ENCODE measurements around the gene IGIP. TPM values are rescaled to one million over a fixed set of nuclear protein-coding genes. Genes with fewer than 3 reads are reported as not detected.
A peak's percentile ranks its signal among the peaks of the same experiment; 100 is the strongest.

IGIP gene
- total and polyA plus RNA-seq, 3 donors from 2014 or later: 7.1 to 12.1 (median 11.1) TPM

DNA sequence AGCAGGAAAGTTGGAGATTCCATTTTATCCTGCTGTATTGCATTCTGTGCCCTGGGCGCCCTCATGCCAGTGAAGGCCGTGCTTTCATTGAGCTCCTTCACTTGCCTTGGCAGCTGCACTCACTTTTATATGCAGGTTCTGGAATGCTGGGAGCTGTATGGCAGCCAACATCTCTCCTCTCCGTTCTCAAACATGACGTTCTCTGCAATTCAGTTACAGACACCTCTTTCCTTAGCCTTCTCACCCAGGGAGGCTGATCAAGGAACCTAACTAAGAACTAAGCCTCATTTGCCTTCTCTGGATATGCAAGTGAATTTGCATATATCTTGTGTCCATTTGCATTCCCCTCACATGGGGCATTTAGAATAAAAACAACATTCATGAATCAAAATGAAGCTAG is 41.2 kb upstream of the IGIP start:
- Histone ChIP-seq H3K27ac (no peak overlapping the region), H3K27me3 (no peaks in the 10 kb centered on the region), H3K4me1 (peaks cover 3% of the 10 kb centered on the region), H3K4me3 (no peak overlapping the region), H3K9me3 (no peaks in the 10 kb centered on the region), H3K36me3 (ENCODE audit: low read depth, missing control alignments) (no peaks in the 10 kb centered on the region)
- no peak for TF ChIP-seq POLR2A (IDR thresholded peaks at IDR 0.05)
- WGBS, 2 donors: 42 to 51% methylated on average over 4 of the region's 4 CpGs
- intact Hi-C loops (cut with DNase I; ENCODE audit: low total_unique reads): no loop called here
- peak; percentile 52 for DNase-seq

DNA sequence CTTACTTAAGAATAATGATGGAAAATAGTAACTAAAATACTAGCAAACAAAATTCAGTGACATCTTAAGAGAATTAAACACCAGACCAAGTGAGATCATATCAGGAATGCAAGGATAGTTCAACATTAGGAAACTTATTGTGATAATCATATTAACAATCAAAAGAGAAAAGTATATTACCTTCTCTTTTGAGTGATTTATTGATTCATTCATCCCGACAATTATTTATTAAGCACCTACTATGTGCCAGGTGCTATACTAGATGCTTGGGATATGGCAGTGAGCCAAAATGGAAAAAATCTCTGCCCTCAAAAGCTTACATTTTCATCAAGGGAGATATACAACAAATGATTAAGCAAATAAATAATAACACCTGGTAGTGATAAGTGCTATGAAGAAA is 35.5 kb upstream of the IGIP start:
- H3K4me1 ChIP-seq: no peaks in the 10 kb centered on the region
- H3K27ac ChIP-seq: peak overlapping the region; percentile 22 to 53
- H3K4me3 ChIP-seq: no peak overlapping the region
- DNase-seq: no peak
- H3K9me3 ChIP-seq: no peaks in the 10 kb centered on the region
- intact Hi-C loops (cut with DNase I; ENCODE audit: low total_unique reads): no loop called here
- whole genome bisulfite sequencing, 2 donors: 83 to 87% methylated on average over 1 of the region's 1 CpG
- no peaks in the 10 kb centered on the region for H3K27me3 ChIP-seq
- no peaks in the 10 kb centered on the region for H3K36me3 ChIP-seq (ENCODE audit: low read depth, missing control alignments)
- TF ChIP-seq, protein P1, sequence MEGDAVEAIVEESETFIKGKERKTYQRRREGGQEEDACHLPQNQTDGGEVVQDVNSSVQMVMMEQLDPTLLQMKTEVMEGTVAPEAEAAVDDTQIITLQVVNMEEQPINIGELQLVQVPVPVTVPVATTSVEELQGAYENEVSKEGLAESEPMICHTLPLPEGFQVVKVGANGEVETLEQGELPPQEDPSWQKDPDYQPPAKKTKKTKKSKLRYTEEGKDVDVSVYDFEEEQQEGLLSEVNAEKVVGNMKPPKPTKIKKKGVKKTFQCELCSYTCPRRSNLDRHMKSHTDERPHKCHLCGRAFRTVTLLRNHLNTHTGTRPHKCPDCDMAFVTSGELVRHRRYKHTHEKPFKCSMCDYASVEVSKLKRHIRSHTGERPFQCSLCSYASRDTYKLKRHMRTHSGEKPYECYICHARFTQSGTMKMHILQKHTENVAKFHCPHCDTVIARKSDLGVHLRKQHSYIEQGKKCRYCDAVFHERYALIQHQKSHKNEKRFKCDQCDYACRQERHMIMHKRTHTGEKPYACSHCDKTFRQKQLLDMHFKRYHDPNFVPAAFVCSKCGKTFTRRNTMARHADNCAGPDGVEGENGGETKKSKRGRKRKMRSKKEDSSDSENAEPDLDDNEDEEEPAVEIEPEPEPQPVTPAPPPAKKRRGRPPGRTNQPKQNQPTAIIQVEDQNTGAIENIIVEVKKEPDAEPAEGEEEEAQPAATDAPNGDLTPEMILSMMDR (IDR thresholded peaks at IDR 0.05): no peak
- no peak for TF ChIP-seq POLR2A (IDR thresholded peaks at IDR 0.05)

DNA sequence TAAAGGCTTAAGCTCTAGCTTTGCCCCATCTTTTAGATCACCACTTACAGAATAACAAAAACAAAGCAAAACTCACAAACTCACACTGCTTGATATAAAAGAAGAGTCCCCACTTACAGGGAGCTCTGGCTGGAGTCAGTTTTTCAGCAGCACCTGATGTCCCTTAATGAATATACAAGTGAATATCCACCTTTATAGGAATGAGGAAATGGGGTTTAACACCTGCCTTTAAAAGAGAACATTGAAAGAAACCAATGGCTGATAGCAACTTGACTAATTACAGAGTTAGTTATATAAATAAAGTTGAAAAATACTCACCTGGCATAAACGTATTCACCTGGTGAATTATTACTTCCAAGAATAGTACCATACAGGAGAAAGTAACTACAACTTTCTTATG is 32.6 kb upstream of the IGIP start:
- no peak overlapping the region for H3K27ac ChIP-seq
- H3K4me3 ChIP-seq: no peak overlapping the region
- H3K27me3 ChIP-seq: no peaks in the 10 kb centered on the region
- 82 to 89% methylated on average over 1 of the region's 1 CpG for WGBS, 2 donors
- intact Hi-C loops (cut with DNase I; ENCODE audit: low total_unique reads): no loop called here
- H3K4me1 ChIP-seq: no peaks in the 10 kb centered on the region
- H3K36me3 ChIP-seq (ENCODE audit: low read depth, missing control alignments): no peaks in the 10 kb centered on the region
- no peaks in the 10 kb centered on the region for H3K9me3 ChIP-seq
- TF ChIP-seq, protein P1 (IDR thresholded peaks at IDR 0.05): no peak
- TF ChIP-seq POLR2A (IDR thresholded peaks at IDR 0.05): no peak
- DNase-seq: no peak

DNA sequence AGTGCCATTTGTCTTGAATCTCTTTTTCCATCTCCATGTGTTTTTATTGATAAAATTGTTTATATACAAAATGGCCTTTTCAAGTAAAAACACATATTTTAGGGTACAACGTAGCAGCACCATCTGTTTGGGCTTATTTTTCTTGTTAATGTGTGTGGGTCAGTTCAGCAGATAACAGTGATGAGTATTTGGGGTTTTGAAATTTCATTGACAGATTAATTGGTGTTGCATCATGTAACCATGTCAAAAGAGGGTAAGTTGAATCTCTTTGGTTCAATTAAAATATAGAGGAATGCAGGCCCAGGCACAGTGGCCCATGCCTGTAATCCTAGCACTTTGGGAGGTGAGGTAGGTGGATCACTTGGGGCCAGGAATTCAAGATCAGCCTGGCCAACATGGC is 31.9 kb upstream of the IGIP start:
- TF ChIP-seq POLR2A (IDR thresholded peaks at IDR 0.05): no peak
- TF ChIP-seq, protein P1 (IDR thresholded peaks at IDR 0.05): no peak
- intact Hi-C loops (cut with DNase I; ENCODE audit: low total_unique reads): no loop called here
- Histone ChIP-seq H3K4me1 (no peaks in the 10 kb centered on the region), H3K36me3 (ENCODE audit: low read depth, missing control alignments) (no peaks in the 10 kb centered on the region), H3K27ac (no peak overlapping the region), H3K4me3 (no peak overlapping the region), H3K9me3 (no peaks in the 10 kb centered on the region), H3K27me3 (no peaks in the 10 kb centered on the region)
- WGBS, 2 donors: 85 to 91% methylated on average over 1 of the region's 1 CpG
- no peak for DNase-seq

DNA sequence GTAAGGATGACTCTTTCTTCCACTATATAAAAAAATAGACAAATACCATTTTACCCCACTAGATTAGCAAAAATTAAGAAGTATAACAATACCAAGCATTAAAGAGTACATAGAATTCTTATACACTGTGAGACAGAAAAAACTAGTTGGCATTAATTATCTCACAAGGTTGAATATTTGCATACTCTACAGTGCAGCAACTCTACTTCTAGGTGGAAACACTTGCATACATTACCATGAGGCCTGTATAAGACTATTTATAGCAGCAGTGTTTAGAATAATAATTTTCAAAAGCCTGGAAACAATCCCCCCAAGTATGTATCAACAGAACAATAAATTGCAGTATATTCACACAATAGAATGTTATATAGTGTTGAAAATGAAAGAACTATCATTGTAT is 30.8 kb upstream of the IGIP start:
- no peak for DNase-seq
- H3K27me3 ChIP-seq: no peaks in the 10 kb centered on the region
- no peak for TF ChIP-seq POLR2A (IDR thresholded peaks at IDR 0.05)
- TF ChIP-seq, protein P1 (IDR thresholded peaks at IDR 0.05): no peak
- no peak overlapping the region for H3K27ac ChIP-seq
- intact Hi-C loops (cut with DNase I; ENCODE audit: low total_unique reads): no loop called here
- H3K4me3 ChIP-seq: no peak overlapping the region
- H3K36me3 ChIP-seq (ENCODE audit: low read depth, missing control alignments): no peaks in the 10 kb centered on the region
- H3K9me3 ChIP-seq: no peaks in the 10 kb centered on the region
- no peaks in the 10 kb centered on the region for H3K4me1 ChIP-seq

All from testis (tissue), 3 donors.